ACC112 (cell line): ENCODE measurements around the gene ZNF598.
"Not testable (repeated sequence)": the region's sequence is repeated elsewhere in the genome, so short reads cannot be mapped to it uniquely, and the experiment has no call there.

Source experiments
- H2AFZ ChIP-seq: fragments of 200-600 bp; sonication (generic); one replicate; pipeline ENCODE4 v1.6.0; 2017; ENCODE audit warnings: antibody characterized with exemption, low read length; ENCODE audit not compliant: unreplicated experiment
- H3K27ac ChIP-seq: fragments of 200-600 bp; sonication (generic); 2 replicates; pipeline ENCODE4 v1.5.1; 2014; ENCODE audit warnings: low read depth, mild to moderate bottlenecking, antibody characterized with exemption, low read length, moderate library complexity
- H3K27me3 ChIP-seq: fragments of 200-600 bp; sonication (generic); 2 replicates; pipeline ENCODE4 v1.6.1; 2014; ENCODE audit warnings: mild to moderate bottlenecking, antibody characterized with exemption, low read length, moderate library complexity, mixed read lengths; ENCODE audit not compliant: insufficient read depth
- H3K36me3 ChIP-seq: fragments of 200-600 bp; sonication (generic); 2 replicates; pipeline ENCODE4 v1.6.1; 2016; ENCODE audit warnings: mild to moderate bottlenecking, antibody characterized with exemption, low read length, moderate library complexity, mixed read lengths; ENCODE audit not compliant: insufficient read depth
- H3K4me1 ChIP-seq: fragments of 200-600 bp; sonication (generic); one replicate; pipeline ENCODE4 v1.6.1; 2016; ENCODE audit warnings: low read length, mixed read lengths; ENCODE audit not compliant: insufficient read depth, unreplicated experiment, control insufficient read depth
- H3K4me3 ChIP-seq: fragments of 200-600 bp; sonication (generic); 2 replicates; pipeline ENCODE4 v1.5.1; 2014; ENCODE audit warnings: mild to moderate bottlenecking, low read depth, low read length
- H3K79me2 ChIP-seq: fragments of 200-600 bp; sonication (generic); one replicate; pipeline ENCODE4 v1.6.0; 2016; ENCODE audit warnings: low read length; ENCODE audit not compliant: control insufficient read depth, unreplicated experiment, insufficient read depth

The ZNF598 gene

DNA sequence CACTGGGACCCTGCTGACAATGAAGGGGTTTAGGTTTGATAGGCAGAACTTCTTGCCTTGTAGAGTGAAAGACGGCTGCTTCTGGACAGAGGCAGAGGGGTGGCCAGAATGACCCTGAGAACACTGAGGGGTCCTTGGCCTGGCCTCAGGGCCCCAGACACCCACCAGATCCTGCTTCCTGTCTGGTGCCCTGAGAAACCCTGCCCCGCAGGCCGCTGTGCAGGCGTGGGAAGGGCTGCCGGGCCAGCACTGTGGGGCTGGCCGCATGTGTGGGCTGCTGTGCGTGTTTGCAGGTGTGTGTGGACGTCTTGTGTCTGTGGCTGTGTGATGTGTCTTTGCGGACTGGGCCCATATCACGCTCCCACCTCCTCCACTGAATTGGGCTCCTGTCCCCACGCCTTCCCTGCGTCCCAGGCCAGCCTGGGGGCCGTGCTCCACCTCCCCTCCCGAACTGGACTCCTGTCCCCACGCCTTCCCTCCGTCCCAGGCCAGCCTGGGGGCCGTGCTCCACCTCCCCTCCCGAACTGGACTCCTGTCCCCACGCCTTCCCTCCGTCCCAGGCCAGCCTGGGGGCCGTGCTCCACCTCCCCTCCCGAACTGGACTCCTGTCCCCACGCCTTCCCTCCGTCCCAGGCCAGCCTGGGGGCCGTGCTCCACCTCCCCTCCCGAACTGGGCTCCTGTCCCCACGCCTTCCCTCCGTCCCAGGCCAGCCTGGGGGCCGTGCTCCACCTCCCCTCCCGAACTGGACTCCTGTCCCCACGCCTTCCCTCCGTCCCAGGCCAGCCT lies 24.5 kb upstream of the ZNF598 start:
- Histone ChIP-seq H3K4me3 (peak overlapping the region; percentile 75), H3K4me1 (peaks cover 39% of the 10 kb centered on the region), H3K27ac (peak overlapping the region; percentile 60)
- not testable (repeated sequence) for H2AFZ ChIP-seq, H3K27me3 ChIP-seq, H3K79me2 ChIP-seq, H3K36me3 ChIP-seq

DNA sequence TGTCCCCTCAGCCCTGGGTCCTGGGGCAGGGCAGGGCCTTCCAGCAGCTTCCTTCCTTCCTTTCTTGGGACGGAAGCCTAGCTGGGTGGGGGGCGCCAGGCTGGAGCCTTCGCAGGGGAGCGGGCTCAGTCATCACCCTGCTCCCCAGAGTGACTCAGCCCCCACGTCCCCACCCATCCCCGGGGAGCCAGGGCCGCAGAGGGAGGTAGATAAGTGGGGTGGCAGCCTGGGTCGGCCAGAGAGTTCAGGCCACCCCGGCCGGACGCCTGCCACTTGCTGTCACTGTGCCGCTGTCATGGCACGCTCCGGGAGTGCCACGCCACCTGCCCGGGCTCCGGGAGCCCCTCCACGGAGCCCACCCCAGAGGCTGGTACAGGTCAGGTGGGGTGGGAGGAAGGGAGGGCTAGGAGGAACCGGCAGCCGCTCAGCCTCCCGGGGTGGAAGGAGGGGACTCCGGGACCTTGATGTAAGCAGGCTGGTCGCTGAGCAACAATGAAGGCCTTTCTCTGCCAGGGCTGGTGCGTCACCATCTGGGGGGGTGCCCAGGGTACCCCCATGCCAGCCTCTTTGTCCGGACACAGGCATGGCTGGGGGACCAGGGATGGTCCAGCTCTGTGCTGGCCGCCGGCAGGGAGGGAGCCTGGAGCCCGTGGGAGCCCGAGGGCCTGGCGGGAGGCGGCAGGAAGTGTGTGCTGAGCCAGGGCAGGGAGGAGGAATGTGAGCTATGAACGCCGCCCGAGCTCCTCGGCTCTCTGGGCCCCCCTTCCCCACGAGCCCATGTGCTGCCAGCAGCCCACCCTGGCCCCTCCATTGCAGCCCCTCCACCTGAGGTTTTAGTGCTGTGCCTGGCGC lies 23.7 kb upstream of the ZNF598 start:
- no peaks in the 10 kb centered on the region for H3K36me3 ChIP-seq
- no peaks in the 10 kb centered on the region for H3K27me3 ChIP-seq
- no peak overlapping the region for H2AFZ ChIP-seq
- H3K79me2 ChIP-seq, result no peaks in the 10 kb centered on the region
- H3K4me3 ChIP-seq, result peak overlapping the region; percentile 75
- peaks cover 36% of the 10 kb centered on the region for H3K4me1 ChIP-seq
- H3K27ac ChIP-seq, result peak overlapping the region; percentile 60

GRCh38 chr16:2032285-2033056 lies 22.9 kb upstream of the ZNF598 start:
- peaks cover 39% of the 10 kb centered on the region for H3K4me1 ChIP-seq
- no peaks in the 10 kb centered on the region for H3K79me2 ChIP-seq
- no peaks in the 10 kb centered on the region for H3K36me3 ChIP-seq
- peak overlapping the region; percentile 75; the same call in 1 of the 2 replicates for H3K4me3 ChIP-seq
- no peak overlapping the region for H2AFZ ChIP-seq
- peak overlapping the region; percentile 60; the same call in 1 of the 2 replicates for H3K27ac ChIP-seq
- H3K27me3 ChIP-seq, result no peaks in the 10 kb centered on the region

DNA sequence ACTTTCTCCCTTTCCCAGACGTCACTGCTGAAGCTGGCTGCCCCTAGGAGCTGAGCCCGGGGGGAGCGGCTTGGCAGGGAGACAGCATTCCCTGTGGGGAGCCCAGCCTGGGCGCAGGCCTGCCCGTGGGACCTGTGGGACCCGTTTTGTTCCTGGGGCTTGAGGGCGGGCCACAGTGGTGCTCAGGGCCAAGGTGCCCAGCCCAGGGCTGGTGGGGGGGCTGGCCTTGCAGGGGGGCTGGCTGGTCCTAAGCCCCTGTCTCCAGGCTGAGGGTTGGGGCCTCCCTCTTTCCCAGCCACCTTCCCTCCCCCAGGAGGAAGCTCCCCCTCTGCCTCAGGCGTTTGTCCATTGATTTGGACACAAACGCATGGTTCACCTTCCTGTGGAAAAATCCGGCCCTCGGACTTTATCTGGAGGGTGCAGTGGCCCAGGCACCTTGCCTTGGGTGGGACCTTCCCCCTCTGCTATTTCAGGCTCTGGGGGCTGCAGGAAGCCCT lies 21.5 kb upstream of the ZNF598 start:
- Histone ChIP-seq H3K27ac (no peak overlapping the region), H3K27me3 (no peaks in the 10 kb centered on the region), H3K79me2 (no peaks in the 10 kb centered on the region), H3K4me3 (no peak overlapping the region), H2AFZ (no peak overlapping the region), H3K36me3 (no peaks in the 10 kb centered on the region), H3K4me1 (peaks cover 37% of the 10 kb centered on the region)

DNA sequence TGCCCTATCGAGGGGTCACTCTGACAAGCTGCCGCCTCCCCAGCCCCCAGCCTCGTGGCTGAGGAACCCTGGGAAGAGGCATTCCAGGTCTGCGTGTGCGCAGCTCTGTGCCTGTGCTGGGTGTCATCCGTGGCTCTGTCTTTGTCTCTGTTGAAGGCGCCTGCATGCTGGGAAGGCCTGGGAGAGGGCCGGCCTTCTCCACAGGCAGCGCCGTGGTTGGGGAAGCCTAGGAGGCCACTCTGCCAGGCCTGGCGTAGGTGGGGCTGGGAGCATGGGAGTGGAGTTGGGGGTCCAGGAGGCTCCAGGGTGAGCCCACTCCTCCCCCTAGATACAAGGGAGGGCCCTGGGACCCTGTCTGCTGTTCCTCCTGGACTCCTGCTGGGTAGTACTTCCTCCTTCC lies 20.4 kb upstream of the ZNF598 start:
- Histone ChIP-seq H3K4me1 (peaks cover 28% of the 10 kb centered on the region), H3K4me3 (no peak overlapping the region), H3K27ac (no peak overlapping the region), H3K27me3 (no peaks in the 10 kb centered on the region), H3K79me2 (no peaks in the 10 kb centered on the region), H3K36me3 (no peaks in the 10 kb centered on the region), H2AFZ (no peak overlapping the region)

DNA sequence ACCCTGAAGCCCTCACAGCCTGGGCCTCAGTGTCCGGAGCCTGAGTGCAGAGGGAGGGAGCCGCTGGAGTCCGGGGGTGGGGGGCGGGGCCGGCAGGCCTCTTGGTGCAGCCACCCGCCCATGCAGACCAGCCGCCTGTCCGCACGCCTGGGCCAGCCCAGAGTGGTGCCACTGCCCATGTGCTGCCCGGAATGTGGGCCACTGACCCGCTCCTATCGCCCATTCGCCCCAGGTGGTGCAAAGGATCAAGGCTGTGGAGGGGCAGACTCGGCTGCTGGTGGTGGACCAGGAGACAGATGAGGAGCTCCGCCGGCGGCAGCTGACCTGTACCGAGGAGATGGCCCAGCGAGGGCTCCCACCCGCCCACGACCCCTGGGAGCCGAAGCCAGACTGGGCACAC lies 19.7 kb upstream of the ZNF598 start:
- Histone ChIP-seq H3K4me3 (no peak overlapping the region), H3K27me3 (no peaks in the 10 kb centered on the region), H3K36me3 (no peaks in the 10 kb centered on the region), H3K79me2 (no peaks in the 10 kb centered on the region), H3K27ac (no peak overlapping the region), H2AFZ (no peak overlapping the region), H3K4me1 (peaks cover 23% of the 10 kb centered on the region)

- Histone ChIP-seq H3K27ac (no peak overlapping the region), H3K4me1 (peaks cover 18% of the 10 kb centered on the region), H3K27me3 (no peaks in the 10 kb centered on the region), H3K36me3 (no peaks in the 10 kb centered on the region), H3K79me2 (no peaks in the 10 kb centered on the region), H3K4me3 (no peak overlapping the region), H2AFZ (no peak overlapping the region)
Observed at GRCh38 chr16:2028620-2029220, 19.1 kb upstream of the ZNF598 start.

DNA sequence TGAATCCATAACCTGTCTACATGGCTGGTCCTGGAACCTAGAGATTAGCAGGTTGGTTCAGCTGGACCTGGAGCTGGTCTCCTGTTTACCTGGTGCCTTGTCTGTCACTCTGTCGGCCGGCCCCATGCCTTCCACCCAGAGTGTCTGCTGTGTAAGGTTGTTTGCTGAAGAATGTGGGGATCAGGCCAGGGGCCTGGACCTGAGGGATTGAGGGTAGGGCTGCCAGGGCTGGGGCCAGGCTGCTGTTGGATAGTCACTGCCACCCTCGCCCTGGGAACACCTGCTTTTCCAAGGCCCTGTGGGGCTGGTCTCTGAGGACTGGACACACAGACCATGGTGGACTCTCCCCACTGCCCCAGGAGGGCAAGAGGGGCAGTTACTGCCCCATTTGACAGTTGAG lies 18.5 kb upstream of the ZNF598 start:
- H3K27me3 ChIP-seq, result no peaks in the 10 kb centered on the region
- H3K36me3 ChIP-seq, result no peaks in the 10 kb centered on the region
- peaks cover 13% of the 10 kb centered on the region for H3K4me1 ChIP-seq
- no peaks in the 10 kb centered on the region for H3K79me2 ChIP-seq
- H3K4me3 ChIP-seq, result peak overlapping the region; percentile 21; the same call in 1 of the 2 replicates
- no peak overlapping the region for H3K27ac ChIP-seq
- no peak overlapping the region for H2AFZ ChIP-seq

DNA sequence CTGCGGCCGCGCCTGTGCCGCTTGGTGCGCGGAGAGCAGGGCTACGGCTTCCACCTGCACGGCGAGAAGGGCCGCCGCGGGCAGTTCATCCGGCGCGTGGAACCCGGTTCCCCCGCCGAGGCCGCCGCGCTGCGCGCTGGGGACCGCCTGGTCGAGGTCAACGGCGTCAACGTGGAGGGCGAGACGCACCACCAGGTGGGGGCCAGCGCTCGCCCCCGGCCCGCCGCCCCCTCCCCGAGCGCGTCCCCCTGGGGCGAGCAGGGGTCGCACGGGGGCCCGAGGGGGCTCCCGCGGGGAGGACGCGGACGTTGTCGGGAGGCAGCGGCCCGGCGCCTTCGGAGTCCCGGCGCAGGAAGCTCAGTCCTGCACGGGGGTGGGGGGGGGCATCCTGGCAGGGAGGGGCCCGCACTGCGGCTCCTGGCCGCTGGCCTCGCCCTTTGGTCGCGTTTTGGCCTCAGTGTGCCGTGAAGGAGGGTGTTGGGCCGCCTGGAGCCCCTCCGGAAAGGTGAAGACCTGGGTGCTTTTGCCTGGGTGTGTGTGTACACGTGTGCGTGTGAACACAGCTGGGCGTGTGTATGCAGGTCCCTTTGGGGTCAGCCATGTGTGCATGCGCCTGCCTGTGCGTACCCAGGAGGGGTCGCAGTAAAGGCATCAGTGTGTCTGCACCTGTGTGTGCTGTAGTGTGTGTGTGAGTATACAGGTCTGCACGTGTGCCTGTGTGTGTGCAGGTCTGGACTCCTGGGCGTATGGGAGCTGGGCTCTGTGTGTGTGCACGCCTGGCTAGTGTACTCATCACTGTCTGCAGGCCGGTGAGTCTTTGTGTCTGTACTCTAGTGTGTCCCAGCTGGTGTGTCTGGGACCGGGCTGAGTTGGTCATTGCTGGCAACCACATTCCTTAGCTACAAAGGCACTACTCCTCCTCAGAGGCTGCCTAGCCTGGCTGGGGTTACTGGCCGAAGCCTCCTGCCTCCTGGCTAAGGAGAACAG lies 17.7 kb upstream of the ZNF598 start:
- no peak overlapping the region for H3K27ac ChIP-seq
- H3K79me2 ChIP-seq, result no peaks in the 10 kb centered on the region
- H3K36me3 ChIP-seq, result no peaks in the 10 kb centered on the region
- peaks cover 4% of the 10 kb centered on the region for H3K4me1 ChIP-seq
- no peak overlapping the region for H2AFZ ChIP-seq
- H3K27me3 ChIP-seq, result no peaks in the 10 kb centered on the region
- H3K4me3 ChIP-seq, result peak overlapping the region; percentile 79
